ENCODE data around the gene CACNG4. TPM values are rescaled to one million over a fixed set of nuclear protein-coding genes. Genes with fewer than 3 reads are reported as not detected.

Gene CACNG4
- total RNA-seq, 1 donor from 2014 or later = 0.74 TPM

- DNase-seq (ENCODE audit: extremely low spot score in 2 of 2) = no peak
- intact Hi-C loops (cut with DNase I) = no loop called here
- H3K4me1 ChIP-seq = no peaks in the 10 kb centered on the region
- H3K4me3 ChIP-seq = no peak overlapping the region
- H3K36me3 ChIP-seq = no peaks in the 10 kb centered on the region
- TF ChIP-seq POLR2A (IDR thresholded peaks at IDR 0.05) (no peak), POLR2AphosphoS5 (IDR thresholded peaks at IDR 0.05; ENCODE audit: insufficient read depth in 1 of 2, low read depth in 1 of 2) (no peak), CTCF (IDR thresholded peaks at IDR 0.05) (no peak)
- no peaks in the 10 kb centered on the region for H3K9me3 ChIP-seq
- H3K27ac ChIP-seq = no peak overlapping the region
- no peaks in the 10 kb centered on the region for H3K27me3 ChIP-seq
These were observed 103.3 kb downstream of the CACNG4 start for GRCh38 chr17:67067571-67068482.

GRCh38 chr17:67068999-67069398, 104.5 kb downstream of the CACNG4 start:
- intact Hi-C loops (cut with DNase I) = no loop called here
- H3K27me3 ChIP-seq = no peaks in the 10 kb centered on the region
- no peaks in the 10 kb centered on the region for H3K36me3 ChIP-seq
- no peaks in the 10 kb centered on the region for H3K9me3 ChIP-seq
- H3K4me1 ChIP-seq = no peaks in the 10 kb centered on the region
- no peak overlapping the region for H3K4me3 ChIP-seq
- no peak overlapping the region for H3K27ac ChIP-seq
- DNase-seq (ENCODE audit: extremely low spot score in 2 of 2) = no peak
- TF ChIP-seq POLR2AphosphoS5 (IDR thresholded peaks at IDR 0.05; ENCODE audit: insufficient read depth in 1 of 2, low read depth in 1 of 2) = no peak
- no peak for TF ChIP-seq POLR2A (IDR thresholded peaks at IDR 0.05)
- TF ChIP-seq CTCF (IDR thresholded peaks at IDR 0.05) = no peak

DNA sequence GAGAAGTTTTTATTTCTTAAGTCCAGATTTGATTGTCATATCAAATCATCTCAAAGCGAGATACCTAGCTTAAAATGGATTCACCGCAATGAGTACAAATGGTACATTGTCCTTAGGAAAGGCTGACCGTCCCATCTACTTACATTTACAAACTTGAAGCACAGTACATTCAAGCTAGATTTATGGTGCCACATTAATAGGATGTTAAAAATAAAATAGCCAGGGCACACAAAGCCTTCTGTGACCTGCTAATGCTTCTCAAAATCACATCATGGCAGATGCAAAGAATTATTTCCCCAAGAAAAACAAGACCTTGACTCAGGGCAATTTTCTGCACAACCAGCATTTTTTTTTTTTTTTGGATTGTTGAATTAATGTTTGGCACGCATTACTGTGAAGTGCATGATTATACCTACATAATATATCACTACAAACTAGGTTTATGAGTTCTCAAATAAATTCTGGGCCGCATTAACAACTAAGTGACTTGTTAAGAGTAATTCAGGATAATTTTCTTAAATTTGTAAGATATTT, 105.2 kb downstream of the CACNG4 start:
- intact Hi-C loops (cut with DNase I) = no loop called here
- H3K4me3 ChIP-seq = no peak overlapping the region
- H3K36me3 ChIP-seq = no peaks in the 10 kb centered on the region
- TF ChIP-seq POLR2AphosphoS5 (IDR thresholded peaks at IDR 0.05; ENCODE audit: insufficient read depth in 1 of 2, low read depth in 1 of 2) (no peak), CTCF (IDR thresholded peaks at IDR 0.05) (no peak), POLR2A (IDR thresholded peaks at IDR 0.05) (no peak)
- no peaks in the 10 kb centered on the region for H3K27me3 ChIP-seq
- H3K27ac ChIP-seq = no peak overlapping the region
- H3K4me1 ChIP-seq = no peaks in the 10 kb centered on the region
- no peak for DNase-seq (ENCODE audit: extremely low spot score in 2 of 2)
- H3K9me3 ChIP-seq = no peaks in the 10 kb centered on the region

DNA sequence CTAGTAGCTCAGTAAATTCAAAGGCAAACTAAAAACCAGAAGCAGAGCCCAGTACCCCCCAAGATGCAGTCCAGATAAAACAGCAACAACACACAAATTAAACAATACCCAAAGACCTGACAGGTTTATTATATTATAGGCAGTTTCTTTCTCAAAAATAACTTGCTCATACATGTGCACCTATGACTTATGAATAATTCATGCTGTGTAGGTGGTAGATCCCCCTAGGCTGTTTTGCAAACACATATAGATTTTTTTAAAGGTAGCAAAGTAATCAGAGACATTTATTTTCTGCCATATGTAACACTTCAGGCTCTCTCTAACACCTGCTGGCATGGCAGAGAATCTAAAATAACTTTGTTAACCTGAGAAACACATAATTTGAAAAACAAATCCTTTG, 107.1 kb downstream of the CACNG4 start:
- Histone ChIP-seq H3K36me3 (no peaks in the 10 kb centered on the region), H3K27me3 (no peaks in the 10 kb centered on the region), H3K4me3 (no peak overlapping the region), H3K27ac (no peak overlapping the region), H3K9me3 (no peaks in the 10 kb centered on the region), H3K4me1 (no peaks in the 10 kb centered on the region)
- TF ChIP-seq POLR2A (IDR thresholded peaks at IDR 0.05) = no peak
- no peak for DNase-seq (ENCODE audit: extremely low spot score in 2 of 2)
- intact Hi-C loops (cut with DNase I) = no loop called here

- no peaks in the 10 kb centered on the region for H3K4me1 ChIP-seq
- H3K27ac ChIP-seq = no peak overlapping the region
- H3K36me3 ChIP-seq = no peaks in the 10 kb centered on the region
- no peak for DNase-seq (ENCODE audit: extremely low spot score in 2 of 2)
- no peaks in the 10 kb centered on the region for H3K9me3 ChIP-seq
- H3K27me3 ChIP-seq = no peaks in the 10 kb centered on the region
- TF ChIP-seq POLR2A (IDR thresholded peaks at IDR 0.05) = no peak
- TF ChIP-seq CTCF (IDR thresholded peaks at IDR 0.05) = no peak
- TF ChIP-seq POLR2AphosphoS5 (IDR thresholded peaks at IDR 0.05; ENCODE audit: insufficient read depth in 1 of 2, low read depth in 1 of 2) = no peak
- intact Hi-C loops (cut with DNase I) = no loop called here
- no peak overlapping the region for H3K4me3 ChIP-seq
These were observed 108.4 kb downstream of the CACNG4 start for GRCh38 chr17:67072885-67073284.

Measured in vagina (tissue), 2 donors.